DOHH2 (cell line): ENCODE data around the gene SIGLEC7.

ENCODE experiments used
- CTCF ChIP-seq: fragments of 200-600 bp; sonication (generic); IDR thresholded peaks from one replicate; pipeline ENCODE4 v1.5.1; 2014; ENCODE audit warnings: antibody characterized with exemption, mild to moderate bottlenecking, low read depth, low read length; ENCODE audit not compliant: poor library complexity, severe bottlenecking
- EZH2phosphoT487 ChIP-seq: fragments of 200-600 bp; sonication (generic); IDR thresholded peaks from 2 replicates; pipeline ENCODE4 v1.6.1; 2017; ENCODE audit warnings: borderline replicate concordance, mild to moderate bottlenecking, antibody characterized with exemption, low read length, moderate library complexity, mixed read lengths

- TF ChIP-seq CTCF (no peak), EZH2phosphoT487 (no peak)
These were observed 19.9 kb downstream of the SIGLEC7 start for GRCh38 chr19:51161867-51162496.
